GM12865 (cell line): ENCODE data around the gene NDST3.
A peak's percentile ranks its signal among the peaks of the same experiment; 100 is the strongest.
"Not testable (repeated sequence)": the region's sequence is repeated elsewhere in the genome, so short reads cannot be mapped to it uniquely, and the experiment has no call there.

Experiments
- DNase-seq: peaks from one replicate; pipeline ENCODE4 v3.0.0; 2010; ENCODE audit warnings: low read depth
- H3K4me3 ChIP-seq: 2 replicates; pipeline ENCODE4 v1.5.1; 2011; ENCODE audit warnings: mild to moderate bottlenecking, low read depth, low read length, control low read depth
- CTCF ChIP-seq: IDR thresholded peaks from 2 replicates; pipeline ENCODE4 v1.5.1; 2011; ENCODE audit warnings: low read length, control low read depth, low read depth, inconsistent platforms; ENCODE audit not compliant: insufficient read depth; ENCODE audit errors: missing control alignments

Gene NDST3

GRCh38 chr4:118260309-118260708 is 226.0 kb downstream of the NDST3 start:
- TF ChIP-seq CTCF: no peak
- no peak overlapping the region for H3K4me3 ChIP-seq
- no peak for DNase-seq

GRCh38 chr4:118264096-118264495 is 229.8 kb downstream of the NDST3 start:
- no peak for TF ChIP-seq CTCF
- no peak overlapping the region for H3K4me3 ChIP-seq
- no peak for DNase-seq

- TF ChIP-seq CTCF: no peak
- no peak overlapping the region for H3K4me3 ChIP-seq
Observed at GRCh38 chr4:118265312-118266144, 231.2 kb downstream of the NDST3 start.

GRCh38 chr4:118266145-118266496 is 231.8 kb downstream of the NDST3 start:
- not testable (repeated sequence) for H3K4me3 ChIP-seq, DNase-seq

More at GRCh38 chr4:118265312-118266144, 231.2 kb downstream of the NDST3 start:
- DNase-seq: no peak

- no peak for TF ChIP-seq CTCF
- DNase-seq: no peak
- H3K4me3 ChIP-seq: no peak overlapping the region
Observed at GRCh38 chr4:118268780-118269179, 234.5 kb downstream of the NDST3 start.

- DNase-seq: peak; percentile 62
- TF ChIP-seq CTCF: peak; percentile 37
Observed at GRCh38 chr4:118270492-118270891, 236.2 kb downstream of the NDST3 start.

GRCh38 chr4:118271788-118272187 is 237.5 kb downstream of the NDST3 start:
- no peak for TF ChIP-seq CTCF
- no peak overlapping the region for H3K4me3 ChIP-seq
- DNase-seq: no peak

More at GRCh38 chr4:118270492-118270891, 236.2 kb downstream of the NDST3 start:
- H3K4me3 ChIP-seq: no peak overlapping the region
